Cardiac muscle cell (in vitro differentiated cells and primary cell): ENCODE results near the gene FDX1. TPM values are rescaled to one million over a fixed set of nuclear protein-coding genes. Genes with fewer than 3 reads are reported as not detected.
A peak's percentile ranks its signal among the peaks of the same experiment; 100 is the strongest.

ENCODE experiments used
- DNase-seq, 2 donors: peaks; one replicate each; pipeline versions ENCODE4 v3.0.0 to v3.0.0-alpha.2; 2010 to 2017; ENCODE audit warnings: low read depth in 1 of 2, low spot score in 1 of 2
- H3K27ac ChIP-seq: fragments of 200-600 bp; sonication (generic); 2 replicates; pipeline ENCODE4 v1.5.1; 2016
- H3K27me3 ChIP-seq: fragments of 200-600 bp; sonication (generic); 2 replicates; pipeline ENCODE4 v1.6.0; 2016; ENCODE audit warnings: control low read depth
- H3K36me3 ChIP-seq: fragments of 200-600 bp; sonication (generic); 2 replicates; pipeline ENCODE4 v1.5.1; 2016; ENCODE audit warnings: control low read depth
- H3K4me1 ChIP-seq: fragments of 200-600 bp; sonication (generic); 2 replicates; pipeline ENCODE4 v1.8.1; 2017; ENCODE audit warnings: low read depth, mild to moderate bottlenecking, mixed run types
- H3K4me3 ChIP-seq: fragments of 200-600 bp; sonication (generic); 2 replicates; pipeline ENCODE4 v1.5.1; 2016; ENCODE audit warnings: mild to moderate bottlenecking
- H3K9me3 ChIP-seq: fragments of 200-600 bp; sonication (generic); 2 replicates; pipeline ENCODE4 v1.5.1; 2017; ENCODE audit warnings: low read depth, mild to moderate bottlenecking, control low read depth
- polyA plus RNA-seq: library from polyadenylated mRNA; unstranded; fragments of >200 nt; fragmentation: Nextera tagmentation; extraction: Ambion mirVana; gene quantifications from 2 replicates; pipeline ENCODE4 v1.2.1, GENCODE V29; 2016
- total RNA-seq: library from RNA; depleted of rRNA; stranded (reverse); fragments of >200 nt; gene quantifications from 2 replicates; pipeline ENCODE4 v1.2.3, GENCODE V29; 2016
- TF ChIP-seq, protein P1 (sequence below): IDR thresholded peaks from 2 replicates; pipeline ENCODE4 v1.5.1; 2012; ENCODE audit warnings: low read depth, mild to moderate bottlenecking, low read length

The FDX1 gene
- total and polyA plus RNA-seq, 2 experiments from 2014 or later, result 20.0 to 30.0 TPM

DNA sequence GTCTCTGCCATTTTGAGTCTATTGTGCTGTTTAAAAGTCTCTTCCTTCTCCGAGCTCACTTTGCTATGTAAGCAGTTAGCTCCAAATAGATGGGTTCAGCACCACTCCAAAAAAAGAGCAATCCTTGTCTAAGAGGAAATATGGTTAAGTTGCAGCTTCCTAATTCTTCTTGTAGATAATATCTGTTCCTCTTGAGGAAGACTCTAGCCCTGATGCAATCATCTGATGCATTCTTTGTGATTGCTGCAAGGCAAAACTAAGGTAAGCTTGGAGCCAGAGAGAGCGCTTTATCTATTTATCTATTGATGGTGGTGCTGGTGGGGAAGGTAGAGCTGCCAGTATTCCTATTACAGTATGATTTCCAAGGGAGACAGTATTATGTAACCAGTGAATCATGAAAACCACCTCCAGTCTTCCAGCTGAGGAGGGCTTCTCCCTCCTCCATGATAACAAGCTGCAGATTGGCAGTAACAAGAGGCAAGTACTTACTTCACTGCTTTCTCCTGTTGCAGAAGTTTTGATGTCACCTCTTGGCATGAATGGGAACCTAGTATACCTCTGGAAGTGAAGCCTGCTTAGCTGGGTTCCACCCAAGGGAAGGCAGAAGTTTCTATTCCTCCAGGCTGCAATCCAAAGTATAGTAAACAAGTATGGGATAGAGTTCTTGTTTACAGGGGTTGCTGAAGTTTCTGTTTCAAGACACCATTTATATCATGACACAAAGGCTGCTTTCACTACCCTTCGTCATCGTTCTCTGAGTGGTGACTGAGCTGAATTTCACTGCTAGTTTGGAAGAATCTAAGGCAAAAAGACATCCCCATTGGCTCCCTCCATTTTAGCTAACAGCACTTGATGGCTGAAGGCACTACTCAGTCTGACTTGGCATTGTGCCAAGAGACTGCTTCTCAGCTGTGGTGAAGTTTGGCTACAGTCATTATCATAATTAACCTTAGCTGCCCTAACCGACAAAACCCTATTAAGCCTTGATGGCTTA is 49.7 kb downstream of the FDX1 start:
- H3K9me3 ChIP-seq, result no peaks in the 10 kb centered on the region
- DNase-seq, result peak; percentile 20 to 73
- no peaks in the 10 kb centered on the region for H3K36me3 ChIP-seq
- H3K4me1 ChIP-seq, result no peaks in the 10 kb centered on the region
- H3K4me3 ChIP-seq, result no peak overlapping the region
- no peaks in the 10 kb centered on the region for H3K27me3 ChIP-seq
- TF ChIP-seq, protein P1, sequence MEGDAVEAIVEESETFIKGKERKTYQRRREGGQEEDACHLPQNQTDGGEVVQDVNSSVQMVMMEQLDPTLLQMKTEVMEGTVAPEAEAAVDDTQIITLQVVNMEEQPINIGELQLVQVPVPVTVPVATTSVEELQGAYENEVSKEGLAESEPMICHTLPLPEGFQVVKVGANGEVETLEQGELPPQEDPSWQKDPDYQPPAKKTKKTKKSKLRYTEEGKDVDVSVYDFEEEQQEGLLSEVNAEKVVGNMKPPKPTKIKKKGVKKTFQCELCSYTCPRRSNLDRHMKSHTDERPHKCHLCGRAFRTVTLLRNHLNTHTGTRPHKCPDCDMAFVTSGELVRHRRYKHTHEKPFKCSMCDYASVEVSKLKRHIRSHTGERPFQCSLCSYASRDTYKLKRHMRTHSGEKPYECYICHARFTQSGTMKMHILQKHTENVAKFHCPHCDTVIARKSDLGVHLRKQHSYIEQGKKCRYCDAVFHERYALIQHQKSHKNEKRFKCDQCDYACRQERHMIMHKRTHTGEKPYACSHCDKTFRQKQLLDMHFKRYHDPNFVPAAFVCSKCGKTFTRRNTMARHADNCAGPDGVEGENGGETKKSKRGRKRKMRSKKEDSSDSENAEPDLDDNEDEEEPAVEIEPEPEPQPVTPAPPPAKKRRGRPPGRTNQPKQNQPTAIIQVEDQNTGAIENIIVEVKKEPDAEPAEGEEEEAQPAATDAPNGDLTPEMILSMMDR, result no peak
- H3K27ac ChIP-seq, result no peak overlapping the region

DNA sequence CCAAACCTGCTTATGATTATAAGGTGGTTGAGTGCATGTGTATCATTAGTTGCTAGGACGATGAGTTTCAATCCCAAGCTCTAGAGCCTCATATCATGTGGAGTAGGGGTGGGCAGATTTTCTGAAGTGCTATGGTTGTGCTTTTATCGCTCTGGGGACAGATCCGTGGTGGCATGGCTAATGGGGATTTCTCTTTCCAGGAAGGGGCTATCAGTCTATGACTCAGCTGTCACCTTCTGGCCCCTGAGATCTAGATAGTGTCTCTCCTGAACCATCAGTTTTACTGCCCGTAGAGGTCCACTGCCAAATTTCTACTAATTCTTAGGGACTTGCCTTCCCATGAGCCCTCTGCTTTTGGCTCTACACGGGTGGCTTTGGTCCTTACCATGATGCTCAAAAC is 51.8 kb downstream of the FDX1 start:
- TF ChIP-seq, protein P1, result no peak
- Histone ChIP-seq H3K36me3 (no peaks in the 10 kb centered on the region), H3K9me3 (no peaks in the 10 kb centered on the region), H3K4me3 (no peak overlapping the region), H3K27ac (no peak overlapping the region), H3K27me3 (no peaks in the 10 kb centered on the region), H3K4me1 (no peaks in the 10 kb centered on the region)
- no peak for DNase-seq

DNA sequence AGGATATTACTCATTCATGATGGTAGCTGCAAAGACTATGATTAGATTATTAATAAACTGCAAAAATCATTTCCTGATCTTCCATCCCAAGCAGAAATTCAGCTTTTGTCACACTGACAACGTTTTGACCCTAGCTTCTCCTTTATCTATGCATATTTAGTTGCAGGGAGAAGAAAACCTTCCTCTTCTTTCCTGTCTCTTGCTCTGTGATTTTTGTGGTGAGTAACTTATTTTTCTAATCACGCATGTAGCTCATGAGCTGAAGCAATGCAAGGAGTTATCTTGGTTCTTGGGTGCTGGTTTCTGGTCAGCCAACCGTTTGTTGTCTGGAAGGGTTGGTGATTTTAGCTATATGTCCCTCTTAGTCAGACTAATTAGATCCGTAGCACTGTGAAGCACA is 56.4 kb downstream of the FDX1 start:
- no peak for DNase-seq
- no peaks in the 10 kb centered on the region for H3K9me3 ChIP-seq
- H3K4me1 ChIP-seq, result no peaks in the 10 kb centered on the region
- H3K27me3 ChIP-seq, result no peaks in the 10 kb centered on the region
- no peaks in the 10 kb centered on the region for H3K36me3 ChIP-seq
- no peak overlapping the region for H3K4me3 ChIP-seq
- TF ChIP-seq, protein P1, result no peak
- no peak overlapping the region for H3K27ac ChIP-seq

DNA sequence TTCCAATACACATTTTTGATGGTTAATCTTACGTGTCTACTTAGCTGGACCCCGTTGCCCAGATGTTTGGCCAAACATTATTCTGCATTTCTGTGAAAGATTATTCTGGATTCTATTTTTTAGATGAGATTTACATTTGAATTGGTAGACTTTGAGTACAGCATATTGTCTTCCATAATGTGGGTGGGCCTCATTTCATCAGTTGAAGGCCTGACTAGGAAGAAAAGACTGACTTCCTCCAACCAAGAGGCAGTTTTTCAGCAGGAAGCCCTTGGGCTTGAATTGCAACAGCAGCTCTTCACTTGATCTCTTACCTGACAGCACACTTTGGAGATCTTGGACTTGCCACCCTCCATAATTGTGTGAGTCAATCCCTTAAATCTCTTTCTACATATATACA is 58.7 kb downstream of the FDX1 start:
- no peak for DNase-seq
- Histone ChIP-seq H3K36me3 (no peaks in the 10 kb centered on the region), H3K27me3 (no peaks in the 10 kb centered on the region), H3K27ac (no peak overlapping the region), H3K4me3 (no peak overlapping the region), H3K4me1 (no peaks in the 10 kb centered on the region), H3K9me3 (no peaks in the 10 kb centered on the region)
- TF ChIP-seq, protein P1, result no peak

DNA sequence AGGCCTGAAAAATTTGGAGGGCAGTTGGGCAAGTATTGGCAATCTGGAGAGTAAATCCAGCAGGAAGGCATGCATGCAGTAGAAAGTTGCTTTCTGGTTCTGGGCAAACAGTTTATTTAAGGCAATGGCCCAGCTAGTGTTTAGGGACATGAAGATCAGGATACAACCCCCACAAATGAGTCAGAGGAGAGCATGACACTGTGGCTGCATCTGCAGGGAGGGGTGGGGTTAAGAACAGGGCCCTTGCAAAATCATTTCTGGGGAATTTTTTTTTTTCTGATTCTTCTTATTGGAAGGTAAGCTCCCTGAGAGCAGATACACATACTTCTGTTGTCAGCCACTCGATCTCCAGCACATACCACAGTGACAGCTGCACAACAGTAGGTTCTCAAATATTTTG is 61.1 kb downstream of the FDX1 start:
- Histone ChIP-seq H3K36me3 (no peaks in the 10 kb centered on the region), H3K4me1 (no peaks in the 10 kb centered on the region), H3K27ac (no peak overlapping the region), H3K9me3 (no peaks in the 10 kb centered on the region), H3K4me3 (no peak overlapping the region), H3K27me3 (no peaks in the 10 kb centered on the region)
- TF ChIP-seq, protein P1, result no peak
- DNase-seq, result peak in 1 of 2 donors; percentile 77
